Measurements from ENCODE around the gene XPO4. TPM values are rescaled to one million over a fixed set of nuclear protein-coding genes. Genes with fewer than 3 reads are reported as not detected.

Gene XPO4
- total and polyA plus RNA-seq, 2 of the 8 experiments (the other 6 are each of a cell fraction or from before 2014, with no cell fraction given): 11.9 to 33.3 TPM

- no peak overlapping the region for H3K23ac ChIP-seq (ENCODE audit: insufficient read length)
- H3K9ac ChIP-seq (replicated peaks in 1 of 4; ENCODE audit: extremely low read depth in 1 of 4, low read depth in 3 of 4, low read length in 3 of 4): no peak overlapping the region
- H2AK5ac ChIP-seq (ENCODE audit: low read depth, low read length): no peak overlapping the region
- TF ChIP-seq SIN3A (conservative IDR thresholded peaks at IDR 0.05 in 1 of 2, IDR thresholded peaks at IDR 0.05 in 1 of 2; ENCODE audit: low read depth in 1 of 2, low read length in 2 of 2) (no peak), HDAC2 (IDR thresholded peaks at IDR 0.05; ENCODE audit: borderline replicate concordance in 1 of 2, low read depth in 2 of 2, low read length in 2 of 2) (no peak), SRF (IDR thresholded peaks at IDR 0.05; ENCODE audit: low read depth, low read length) (no peak), POLR2AphosphoS5 (IDR thresholded peaks at IDR 0.05; ENCODE audit: low read depth, low read length) (no peak), E2F6 (IDR thresholded peaks at IDR 0.05) (no peak), TAF1 (IDR thresholded peaks at IDR 0.05; ENCODE audit: low read depth, low read length) (no peak), EP300 (IDR thresholded peaks at IDR 0.05; ENCODE audit: borderline replicate concordance in 1 of 2, low read depth in 2 of 2, low read length in 2 of 2) (no peak)
- H2BK20ac ChIP-seq (ENCODE audit: low read length): no peak overlapping the region
- H3K4me3 ChIP-seq (ENCODE audit: extremely low read depth in 1 of 4, insufficient read depth in 2 of 4, low read depth in 3 of 4, low read length in 4 of 4): no peak overlapping the region
- H3K79me1 ChIP-seq (ENCODE audit: low read depth, low read length): no peaks in the 10 kb centered on the region
- no peak overlapping the region for H2BK5ac ChIP-seq (ENCODE audit: low read depth, low read length)
- H3K4me1 ChIP-seq (replicated peaks in 1 of 4; ENCODE audit: control insufficient read depth in 3 of 4, insufficient read depth in 4 of 4, low read length in 3 of 4): no peaks in the 10 kb centered on the region
- 98% methylated on average over 5 of the region's 5 CpGs; no CpG with 5 or more reads in 1 of the 2 experiments for WGBS, 2 experiments (ENCODE audit: extremely low coverage in 1 of 2, insufficient coverage in 1 of 2, insufficient read length in 1 of 2, insufficient replicate concordance in 2 of 2, low coverage in 1 of 2, low lambda C conversion rate in 2 of 2, missing lambda C conversion rate in 1 of 2)
- ChIA-PET POLR2A (ENCODE audit: partially characterized antibody) (no interaction called here), CTCF (ENCODE audit: partially characterized antibody) (interaction anchor here (1.1 kb wide), 1 partner anchor 23 kb away, joined by 3 read pairs; no protein-coding TSS in a partner anchor)
- H3K4me2 ChIP-seq (ENCODE audit: insufficient read depth in 1 of 2, low read depth in 2 of 2, low read length in 2 of 2): no peak overlapping the region
- FAIRE-seq (no peak), DNase-seq (ENCODE audit: low read depth in 1 of 2, low spot score in 2 of 2) (no peak)
- H4K8ac ChIP-seq (ENCODE audit: extremely low read depth, insufficient read depth, low read length): no peak overlapping the region
- no peak overlapping the region for H2BK12ac ChIP-seq (ENCODE audit: low read depth, low read length)
- no peak overlapping the region for H4K5ac ChIP-seq (ENCODE audit: insufficient read length, low read depth, low read length)
- H3K23me2 ChIP-seq (ENCODE audit: low read depth, low read length): no peaks in the 10 kb centered on the region
- H2BK120ac ChIP-seq (replicated peaks; ENCODE audit: low read depth, low read length): no peak overlapping the region
- H3K27me3 ChIP-seq (replicated peaks in 1 of 4; ENCODE audit: control insufficient read depth in 3 of 4, extremely low read depth in 1 of 4, insufficient read depth in 3 of 4, low read length in 3 of 4): no peaks in the 10 kb centered on the region
- H3K56ac ChIP-seq (replicated peaks; ENCODE audit: insufficient read length, low read depth, low read length): no peak overlapping the region
- no peak overlapping the region for H2BK15ac ChIP-seq (ENCODE audit: low read length)
- peaks cover 0 to 2% (median under 1%) of the 10 kb centered on the region in 4 experiments; a peak in 3 of 8 replicates for H3K36me3 ChIP-seq (ENCODE audit: control insufficient read depth in 2 of 4, insufficient read depth in 4 of 4, low read length in 3 of 4)
- no peak overlapping the region for H3K18ac ChIP-seq (ENCODE audit: extremely low read depth, low read length)
- H3K4ac ChIP-seq (replicated peaks; ENCODE audit: insufficient read length, low read depth, low read length): no peak overlapping the region
- no peaks in the 10 kb centered on the region for H4K20me1 ChIP-seq (replicated peaks in 1 of 2; ENCODE audit: control insufficient read depth in 1 of 2, insufficient read depth in 2 of 2, low read length in 2 of 2)
- H3K27ac ChIP-seq (ENCODE audit: low read depth, low read length): no peak overlapping the region
- peaks cover 0 to 8% of the 10 kb centered on the region in 2 experiments; a peak in 1 of 4 replicates for H3K79me2 ChIP-seq (ENCODE audit: control insufficient read depth in 1 of 2, insufficient read depth in 2 of 2, low read length in 2 of 2)
- no peak overlapping the region for H3K14ac ChIP-seq (ENCODE audit: insufficient read length)
- no peak overlapping the region for H2AFZ ChIP-seq (ENCODE audit: low read length)
- H4K91ac ChIP-seq (replicated peaks; ENCODE audit: insufficient read length, low read length): no peak overlapping the region
- H3K9me3 ChIP-seq (ENCODE audit: insufficient read depth in 2 of 2, low read depth in 1 of 2, low read length in 1 of 2): no peaks in the 10 kb centered on the region
Observed at GRCh38 chr13:20814224-20814910, 88.2 kb downstream of the XPO4 start.
